ENCODE results near the gene RNASE13. TPM values are rescaled to one million over a fixed set of nuclear protein-coding genes. Genes with fewer than 3 reads are reported as not detected.

RNASE13 gene
- polyA plus RNA-seq, 1 of the 3 experiments (the other 2 are of a cell fraction), result not detected

- H3K27ac ChIP-seq (ENCODE audit: low read depth in 2 of 2, low read length in 1 of 2), result no peak overlapping the region
- CTCF ChIA-PET, result interaction anchor here (1.0 to 1.5 kb wide), 4 partner anchors 33 to 46 kb away, joined by 3 to 4 read pairs (median 3); no protein-coding TSS in a partner anchor
- H3K27me3 ChIP-seq (ENCODE audit: insufficient read depth), result no peaks in the 10 kb centered on the region
- H3K4me3 ChIP-seq (ENCODE audit: low read depth in 2 of 2, low read length in 1 of 2), result no peak overlapping the region
- H3K9me2 ChIP-seq, result no peaks in the 10 kb centered on the region
- H3K4me2 ChIP-seq, result no peak overlapping the region
- no peaks in the 10 kb centered on the region for H3K36me3 ChIP-seq (replicated peaks in 1 of 2; ENCODE audit: control insufficient read depth in 1 of 2, insufficient read depth in 2 of 2, low read length in 1 of 2)
- H4K20me1 ChIP-seq (ENCODE audit: insufficient read depth), result no peaks in the 10 kb centered on the region
- H3K9ac ChIP-seq, result no peak overlapping the region
- no peaks in the 10 kb centered on the region for H3K79me2 ChIP-seq (ENCODE audit: insufficient read depth)
- H3F3A ChIP-seq (replicated peaks; ENCODE audit: insufficient read depth), result peaks cover 3% of the 10 kb centered on the region
- WGBS (ENCODE audit: low lambda C conversion rate), result 88% methylated on average over 4 of the region's 5 CpGs
- no peak for DNase-seq
- no peaks in the 10 kb centered on the region for H3K9me3 ChIP-seq
- peaks cover 0 to 8% of the 10 kb centered on the region in 2 experiments; a peak in 3 of 4 replicates for H3K4me1 ChIP-seq (ENCODE audit: control insufficient read depth in 1 of 2, insufficient read depth in 2 of 2, low read depth in 1 of 2, low read length in 1 of 2)
- no peak overlapping the region for H2AFZ ChIP-seq (ENCODE audit: low read depth)
- POLR2A ChIA-PET, result no interaction called here
- TF ChIP-seq USF1 (IDR thresholded peaks at IDR 0.05; ENCODE audit: borderline replicate concordance, low read depth) (no peak), RCOR1 (IDR thresholded peaks at IDR 0.05; ENCODE audit: low read length) (no peak), NRF1 (IDR thresholded peaks at IDR 0.05; ENCODE audit: low read depth, low read length) (no peak), CTCF (IDR thresholded peaks at IDR 0.05) (no peak), TCF12 (IDR thresholded peaks at IDR 0.05) (no peak), IRF3 (IDR thresholded peaks at IDR 0.05; ENCODE audit: low read depth, low read length) (no peak)
Observed at GRCh38 chr14:21058903-21059302, 24.3 kb upstream of the RNASE13 start.

GRCh38 chr14:21057803-21058675 lies 23.4 kb upstream of the RNASE13 start, which contains the start of gene RNASE8:
RNASE8 (plus strand) TSS chr14:21057822; CDS start chr14:21057893, 71 bp downstream.
- Histone ChIP-seq H3K9me2 (no peaks in the 10 kb centered on the region), H3K27ac (ENCODE audit: low read depth in 2 of 2, low read length in 1 of 2) (no peak within 1 kb of the TSS), H3K4me1 (ENCODE audit: control insufficient read depth in 1 of 2, insufficient read depth in 2 of 2, low read depth in 1 of 2, low read length in 1 of 2) (peaks cover 0 to 3% of the 10 kb centered on the region in 2 experiments; a peak in 1 of 4 replicates), H3K36me3 (replicated peaks in 1 of 2; ENCODE audit: control insufficient read depth in 1 of 2, insufficient read depth in 2 of 2, low read length in 1 of 2) (no peaks in the 10 kb centered on the region), H3K79me2 (ENCODE audit: insufficient read depth) (no peaks in the 10 kb centered on the region), H3K9me3 (no peaks in the 10 kb centered on the region), H2AFZ (ENCODE audit: low read depth) (no peak within 1 kb of the TSS), H3K4me2 (no peak within 1 kb of the TSS), H4K20me1 (ENCODE audit: insufficient read depth) (no peaks in the 10 kb centered on the region), H3K9ac (no peak within 1 kb of the TSS), H3K27me3 (ENCODE audit: insufficient read depth) (no peaks in the 10 kb centered on the region), H3K4me3 (ENCODE audit: low read depth in 2 of 2, low read length in 1 of 2) (no peak within 1 kb of the TSS), H3F3A (replicated peaks; ENCODE audit: insufficient read depth) (no peaks in the 10 kb centered on the region)
- TF ChIP-seq NRF1 (IDR thresholded peaks at IDR 0.05; ENCODE audit: low read depth, low read length) (no peak), JUND (IDR thresholded peaks at IDR 0.05) (no peak), FOXM1 (IDR thresholded peaks at IDR 0.05; ENCODE audit: low read depth) (no peak), POLR2AphosphoS5 (IDR thresholded peaks at IDR 0.05; ENCODE audit: low read depth, low read length) (no peak), FOXJ3 (CRISPR knock-in tag; IDR thresholded peaks at IDR 0.05) (no peak), EP300 (IDR thresholded peaks at IDR 0.05; ENCODE audit: borderline replicate concordance in 1 of 2, low read depth in 1 of 2, low read length in 1 of 2) (no peak), CTCF (IDR thresholded peaks at IDR 0.05) (no peak), TAF1 (IDR thresholded peaks at IDR 0.05; ENCODE audit: borderline replicate concordance, low read depth, low read length) (no peak), TEAD4 (IDR thresholded peaks at IDR 0.05; ENCODE audit: borderline replicate concordance, insufficient read depth) (no peak)
- ChIA-PET POLR2A (no interaction called here), CTCF (interaction anchor here (1.0 to 2.1 kb wide), 4 partner anchors 34 to 47 kb away, joined by 3 to 8 read pairs (median 4); no protein-coding TSS in a partner anchor)
- DNase-seq, result no peak
- WGBS (ENCODE audit: low lambda C conversion rate), result 72% methylated on average over 6 of the region's 8 CpGs
